Measurements from ENCODE around the gene PSMC4.

Gene PSMC4

GRCh38 chr19:39970675-39971379 is at the start of gene PSMC4:
TSS of gene PSMC4 (plus strand) at chr19:39971165. CDS start at chr19:39971203, 38 bp downstream.
- FAIRE-seq: peak; percentile 97

GRCh38 chr19:39923862-39924261 is 47.1 kb upstream of the PSMC4 start:
- FAIRE-seq: no peak

- no peak for FAIRE-seq
Observed at GRCh38 chr19:39924389-39924788, 46.6 kb upstream of the PSMC4 start.

GRCh38 chr19:39924952-39925351 is 46.0 kb upstream of the PSMC4 start:
- FAIRE-seq: no peak

- FAIRE-seq: no peak
Observed at GRCh38 chr19:39926170-39926760, 44.7 kb upstream of the PSMC4 start.

GRCh38 chr19:39927076-39927475 is 43.9 kb upstream of the PSMC4 start:
- FAIRE-seq: no peak

GRCh38 chr19:39927524-39928356 is 43.2 kb upstream of the PSMC4 start:
- FAIRE-seq: no peak

GRCh38 chr19:39928357-39928725 is 42.6 kb upstream of the PSMC4 start:
- FAIRE-seq: no peak

GRCh38 chr19:39929750-39930149 is 41.2 kb upstream of the PSMC4 start:
- FAIRE-seq: no peak

GRCh38 chr19:39934584-39935363 is 36.2 kb upstream of the PSMC4 start, which contains the start of gene FCGBP:
TSS of gene FCGBP (minus strand) at chr19:39934634.
- FAIRE-seq: no peak

- no peak for FAIRE-seq
Observed at GRCh38 chr19:39935364-39935661, 35.7 kb upstream of the PSMC4 start.

- no peak for FAIRE-seq
Observed at GRCh38 chr19:39936020-39936419, 34.9 kb upstream of the PSMC4 start.

GRCh38 chr19:39936622-39937021 is 34.3 kb upstream of the PSMC4 start:
- no peak for FAIRE-seq

GRCh38 chr19:39937094-39937720 is 33.8 kb upstream of the PSMC4 start:
- FAIRE-seq: no peak

- no peak for FAIRE-seq
Observed at GRCh38 chr19:39937787-39938186, 33.2 kb upstream of the PSMC4 start.

- FAIRE-seq: no peak
Observed at GRCh38 chr19:39939556-39939955, 31.4 kb upstream of the PSMC4 start.

GRCh38 chr19:39940221-39940833 is 30.6 kb upstream of the PSMC4 start:
- FAIRE-seq: no peak

- FAIRE-seq: no peak
Observed at GRCh38 chr19:39941151-39941550, 29.8 kb upstream of the PSMC4 start.

GRCh38 chr19:39941615-39942365 is 29.2 kb upstream of the PSMC4 start:
- no peak for FAIRE-seq

- FAIRE-seq: no peak
Observed at GRCh38 chr19:39942366-39942730, 28.6 kb upstream of the PSMC4 start.

- FAIRE-seq: no peak
Observed at GRCh38 chr19:39943586-39943985, 27.4 kb upstream of the PSMC4 start.

GRCh38 chr19:39946532-39946931 is 24.4 kb upstream of the PSMC4 start:
- no peak for FAIRE-seq
